ENCODE results near the gene ZBTB39. TPM values are rescaled to one million over a fixed set of nuclear protein-coding genes. Genes with fewer than 3 reads are reported as not detected.
A peak's percentile ranks its signal among the peaks of the same experiment; 100 is the strongest.
"Not testable (repeated sequence)": the region's sequence is repeated elsewhere in the genome, so short reads cannot be mapped to it uniquely, and the experiment has no call there.

The ZBTB39 gene
- total and polyA plus RNA-seq, 2 donors from 2014 or later, result 1.4 to 6.6 TPM

GRCh38 chr12:56987551-56988053 lies 18.7 kb downstream of the ZBTB39 start:
- Histone ChIP-seq H3K9ac (ENCODE audit: low read length in 3 of 3) (no peak overlapping the region), H3K27me3 (ENCODE audit: control insufficient read depth, insufficient read depth, low read length) (no peaks in the 10 kb centered on the region), H3K9me3 (ENCODE audit: control insufficient read depth in 2 of 3, insufficient read depth in 1 of 3, low read length in 3 of 3) (no peaks in the 10 kb centered on the region), H3K4me3 (ENCODE audit: low read length in 3 of 3) (no peak overlapping the region), H3K4me1 (ENCODE audit: control insufficient read depth in 2 of 3, insufficient read depth in 2 of 3, low read depth in 1 of 3, low read length in 3 of 3) (peaks cover 0 to 9% (median 0%) of the 10 kb centered on the region in 3 donors), H3K36me3 (ENCODE audit: control insufficient read depth in 2 of 3, insufficient read depth in 3 of 3, low read length in 3 of 3) (no peaks in the 10 kb centered on the region), H3K27ac (ENCODE audit: low read depth in 2 of 2, low read length in 2 of 2) (no peak overlapping the region)
- TF ChIP-seq CTCF (IDR thresholded peaks at IDR 0.05; ENCODE audit: borderline replicate concordance, extremely low read depth, insufficient read depth), result peak; percentile 94
- DNase-seq (peak; percentile 79 to 93 (median 87)), FAIRE-seq (no peak)
- intact Hi-C loops (cut with DNase I), result no loop called here

- DNase-seq (no peak), FAIRE-seq (no peak)
- Histone ChIP-seq H3K36me3 (ENCODE audit: control insufficient read depth in 2 of 3, insufficient read depth in 3 of 3, low read length in 3 of 3) (no peaks in the 10 kb centered on the region), H3K9ac (ENCODE audit: low read length in 3 of 3) (no peak overlapping the region), H3K27ac (ENCODE audit: low read depth in 2 of 2, low read length in 2 of 2) (no peak overlapping the region), H3K4me3 (ENCODE audit: low read length in 3 of 3) (no peak overlapping the region), H3K4me1 (ENCODE audit: control insufficient read depth in 2 of 3, insufficient read depth in 2 of 3, low read depth in 1 of 3, low read length in 3 of 3) (peaks cover 0 to 9% (median 0%) of the 10 kb centered on the region in 3 donors), H3K9me3 (ENCODE audit: control insufficient read depth in 2 of 3, insufficient read depth in 1 of 3, low read length in 3 of 3) (no peaks in the 10 kb centered on the region), H3K27me3 (ENCODE audit: control insufficient read depth, insufficient read depth, low read length) (no peaks in the 10 kb centered on the region)
- TF ChIP-seq CTCF (IDR thresholded peaks at IDR 0.05; ENCODE audit: borderline replicate concordance, extremely low read depth, insufficient read depth), result no peak
- intact Hi-C loops (cut with DNase I), result no loop called here
Measured at GRCh38 chr12:56987011-56987410, 19.3 kb downstream of the ZBTB39 start.

DNA sequence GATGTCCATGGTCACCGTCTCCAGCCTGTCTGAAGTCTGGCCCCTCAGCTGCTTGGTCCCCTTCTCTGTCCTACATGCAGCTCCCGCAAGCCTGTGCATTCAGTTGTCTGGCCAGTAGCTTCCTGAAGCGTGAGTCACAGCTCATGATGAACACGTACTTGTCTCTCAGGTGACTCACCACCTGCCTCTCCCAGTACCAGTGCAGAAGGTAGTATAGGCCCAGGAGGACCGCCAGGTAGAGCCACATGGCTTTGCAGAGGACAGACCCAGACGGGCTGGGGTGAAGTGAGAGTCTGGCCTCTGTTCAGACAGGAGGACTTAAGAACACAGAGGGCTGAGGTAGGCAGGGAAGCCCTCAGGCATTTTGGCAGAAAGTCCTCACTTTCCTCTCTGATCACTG lies 20.6 kb downstream of the ZBTB39 start:
- intact Hi-C loops (cut with DNase I); H3K4me1 ChIP-seq (ENCODE audit: control insufficient read depth in 2 of 3, insufficient read depth in 2 of 3, low read depth in 1 of 3, low read length in 3 of 3); H3K9me3 ChIP-seq (ENCODE audit: control insufficient read depth in 2 of 3, insufficient read depth in 1 of 3, low read length in 3 of 3); H3K36me3 ChIP-seq (ENCODE audit: control insufficient read depth in 2 of 3, insufficient read depth in 3 of 3, low read length in 3 of 3); H3K9ac ChIP-seq (ENCODE audit: low read length in 3 of 3); H3K27me3 ChIP-seq (ENCODE audit: control insufficient read depth, insufficient read depth, low read length); DNase-seq; H3K27ac ChIP-seq (ENCODE audit: low read depth in 2 of 2, low read length in 2 of 2); FAIRE-seq; H3K4me3 ChIP-seq (ENCODE audit: low read length in 3 of 3): not testable (repeated sequence)

GRCh38 chr12:56983386-56983785 lies 23.0 kb downstream of the ZBTB39 start:
- intact Hi-C loops (cut with DNase I), result no loop called here
- no peak for TF ChIP-seq CTCF (IDR thresholded peaks at IDR 0.05; ENCODE audit: borderline replicate concordance, extremely low read depth, insufficient read depth)
- H3K4me3 ChIP-seq (ENCODE audit: low read length in 3 of 3), result no peak overlapping the region
- no peaks in the 10 kb centered on the region for H3K27me3 ChIP-seq (ENCODE audit: control insufficient read depth, insufficient read depth, low read length)
- no peaks in the 10 kb centered on the region for H3K9me3 ChIP-seq (ENCODE audit: control insufficient read depth in 2 of 3, insufficient read depth in 1 of 3, low read length in 3 of 3)
- no peak overlapping the region for H3K9ac ChIP-seq (ENCODE audit: low read length in 3 of 3)
- DNase-seq (no peak), FAIRE-seq (no peak)
- H3K4me1 ChIP-seq (ENCODE audit: control insufficient read depth in 2 of 3, insufficient read depth in 2 of 3, low read depth in 1 of 3, low read length in 3 of 3), result no peaks in the 10 kb centered on the region
- H3K36me3 ChIP-seq (ENCODE audit: control insufficient read depth in 2 of 3, insufficient read depth in 3 of 3, low read length in 3 of 3), result no peaks in the 10 kb centered on the region
- no peak overlapping the region for H3K27ac ChIP-seq (ENCODE audit: low read depth in 2 of 2, low read length in 2 of 2)

DNA sequence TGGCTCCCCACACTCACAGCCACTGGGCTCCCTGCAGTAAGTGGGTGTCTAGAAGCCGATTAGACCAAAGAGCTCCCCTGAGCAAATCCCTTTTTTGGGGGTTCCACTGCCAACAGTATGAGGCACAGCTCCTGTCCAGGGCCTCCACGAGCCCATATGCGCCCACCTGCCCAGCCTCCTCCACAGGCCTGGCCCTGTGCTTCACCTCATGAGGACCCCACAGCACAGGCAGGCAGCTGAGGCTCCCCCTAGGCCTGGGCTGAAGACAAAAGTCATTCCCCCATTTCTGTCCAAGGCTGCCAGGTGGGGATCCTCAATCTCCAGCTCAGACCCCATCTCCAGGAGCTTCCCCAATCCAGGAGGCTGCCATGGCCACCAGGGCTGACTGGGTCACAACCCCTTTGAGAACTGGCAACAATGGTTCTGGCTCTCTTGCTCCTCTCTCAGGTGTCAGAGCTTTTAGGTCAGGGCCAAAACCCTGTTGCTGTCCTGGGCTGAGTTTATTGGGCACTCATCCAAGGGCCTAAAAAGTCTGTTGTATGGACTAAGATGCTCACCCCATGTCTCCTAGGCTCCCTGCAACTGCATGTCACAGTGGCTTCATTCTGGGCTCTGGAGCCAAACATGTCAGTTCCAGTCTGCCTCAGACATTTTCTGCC lies 23.6 kb downstream of the ZBTB39 start:
- H3K9me3 ChIP-seq (ENCODE audit: control insufficient read depth in 2 of 3, insufficient read depth in 1 of 3, low read length in 3 of 3); FAIRE-seq; intact Hi-C loops (cut with DNase I); H3K9ac ChIP-seq (ENCODE audit: low read length in 3 of 3); H3K36me3 ChIP-seq (ENCODE audit: control insufficient read depth in 2 of 3, insufficient read depth in 3 of 3, low read length in 3 of 3); H3K27ac ChIP-seq (ENCODE audit: low read depth in 2 of 2, low read length in 2 of 2); H3K27me3 ChIP-seq (ENCODE audit: control insufficient read depth, insufficient read depth, low read length); H3K4me1 ChIP-seq (ENCODE audit: control insufficient read depth in 2 of 3, insufficient read depth in 2 of 3, low read depth in 1 of 3, low read length in 3 of 3); H3K4me3 ChIP-seq (ENCODE audit: low read length in 3 of 3): not testable (repeated sequence)
- DNase-seq, result peak in 2 of 5 donors; percentile 26 to 52
